Stimulated activated CD4-positive, alpha-beta T cell treated with anti-CD3 and anti-CD28 coated beads, Interleukin-4, amount 100 ng/mL, for 48 hours (primary cell): ENCODE results near the gene ITM2C.

Experiments used
- DNase-seq, 2 donors: peaks; one replicate each; pipeline ENCODE4 v3.0.0-alpha.2; 2020; ENCODE audit warnings: low read depth in 2 of 2

ITM2C gene

DNA sequence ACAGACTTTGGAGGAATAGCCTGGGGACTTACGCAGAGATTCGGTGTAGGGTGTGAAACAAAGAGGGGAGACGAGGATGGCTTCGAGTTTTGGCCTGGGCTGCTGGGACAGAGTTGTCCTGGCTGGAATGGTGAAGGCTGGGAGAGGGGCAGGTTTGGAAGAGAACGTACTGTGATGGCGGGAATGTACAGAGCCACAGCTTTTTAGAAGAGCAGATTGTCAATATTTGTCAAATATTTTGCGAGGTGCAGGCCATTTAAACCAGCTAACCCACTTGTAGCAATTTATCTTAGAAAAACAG lies 14.4 kb upstream of the ITM2C start:
- no peak for DNase-seq

DNA sequence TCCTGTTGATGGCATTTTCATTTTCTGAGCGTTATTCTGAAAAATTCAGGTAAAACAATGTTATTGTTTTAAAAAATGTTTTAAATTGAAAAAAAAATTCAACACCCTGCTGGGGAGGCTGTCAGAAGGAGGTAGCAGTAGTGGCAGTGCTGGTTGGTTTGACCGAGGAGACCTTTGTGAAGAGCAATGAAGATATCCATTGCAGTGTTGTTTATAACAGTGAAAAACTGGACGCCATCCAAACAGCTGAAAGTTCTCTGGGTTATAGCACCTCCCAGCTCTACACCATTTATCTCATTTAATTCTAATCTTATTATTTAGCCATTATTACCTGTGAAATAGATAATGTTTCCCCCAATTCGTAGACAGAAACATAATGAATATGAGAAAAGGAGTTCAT lies 12.6 kb upstream of the ITM2C start:
- no peak for DNase-seq

DNA sequence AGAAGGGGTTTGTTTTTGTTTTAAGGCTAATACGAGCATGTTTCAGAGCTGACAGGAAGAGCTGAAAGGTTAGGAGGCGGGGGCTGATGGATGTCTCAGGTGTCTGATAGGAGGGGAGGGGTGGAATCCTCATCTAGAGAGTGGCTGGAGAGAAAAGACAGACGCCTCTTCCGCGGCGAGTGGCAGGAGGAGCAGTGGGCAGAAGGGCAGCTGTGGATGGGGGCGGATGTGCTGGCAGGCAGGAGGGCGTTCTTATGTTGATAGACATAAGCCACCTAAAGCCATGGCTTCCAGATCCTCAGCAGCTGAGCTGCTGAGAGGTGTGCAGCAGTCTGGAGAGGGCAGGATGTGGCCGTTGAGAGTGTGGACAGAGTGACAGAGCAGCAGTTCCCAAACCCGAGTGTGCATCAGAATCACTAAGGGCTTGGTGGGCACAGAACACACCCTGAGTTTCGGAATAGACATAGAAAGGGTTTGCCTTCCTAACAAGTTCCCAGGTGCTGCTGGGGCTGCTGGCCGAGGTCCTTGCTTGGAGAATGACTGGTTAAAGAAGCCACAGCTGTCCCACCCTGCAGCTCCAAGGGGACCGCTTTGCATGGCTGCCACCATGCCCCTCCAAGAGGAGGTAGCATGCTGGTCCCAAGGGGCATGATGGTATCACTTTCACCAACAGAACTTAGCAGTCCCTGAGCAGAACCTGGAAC lies 3.0 kb upstream of the ITM2C start:
- no peak for DNase-seq

DNA sequence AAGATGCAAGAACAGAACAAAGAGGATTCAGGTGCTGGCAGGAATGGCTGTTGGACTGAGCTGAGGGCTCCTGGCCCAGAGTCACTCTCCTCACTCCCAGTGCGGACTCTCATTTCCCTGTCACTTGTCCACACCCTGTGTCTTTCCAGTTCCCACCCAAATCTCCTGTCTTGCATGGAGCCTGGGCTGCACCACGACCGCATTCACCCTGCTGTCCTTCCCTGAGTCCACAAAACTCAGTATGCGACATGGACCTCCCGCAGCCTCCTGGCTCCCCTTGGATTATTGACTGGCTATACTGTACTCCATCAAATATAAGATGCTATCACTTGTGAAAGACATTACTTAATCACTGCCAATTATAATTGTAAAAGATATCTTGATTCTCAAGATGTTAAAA lies 2.5 kb upstream of the ITM2C start:
- DNase-seq: no peak

DNA sequence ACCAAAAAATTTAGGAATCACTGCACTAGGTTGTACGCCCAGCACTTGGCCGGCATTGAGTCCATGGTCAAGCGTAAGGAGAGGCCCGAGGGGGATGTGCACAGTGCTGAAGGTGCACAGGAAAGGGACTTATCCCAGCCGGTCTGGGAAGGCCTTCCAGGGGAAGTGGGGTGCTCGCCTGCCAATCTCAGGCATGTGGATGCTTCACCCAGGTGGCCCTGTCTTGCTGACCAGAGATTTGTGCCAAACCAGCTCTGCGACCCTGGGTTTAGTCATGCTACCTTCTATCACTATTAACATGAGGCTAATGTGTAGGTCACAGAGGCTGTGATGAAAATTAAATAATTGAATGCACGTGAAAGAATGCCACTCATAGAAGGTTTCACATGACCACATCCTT lies 1.7 kb upstream of the ITM2C start:
- DNase-seq: no peak

- DNase-seq: no peak
Measured at GRCh38 chr2:230863442-230864121, 1.2 kb upstream of the ITM2C start.

- DNase-seq: no peak
Measured at GRCh38 chr2:230864122-230864604, 579 bp upstream of the ITM2C start.

GRCh38 chr2:230865307-230865765 lies 594 bp downstream of the ITM2C start:
- no peak for DNase-seq

- no peak for DNase-seq
Measured at GRCh38 chr2:230865766-230866755, 1.3 kb downstream of the ITM2C start.

DNA sequence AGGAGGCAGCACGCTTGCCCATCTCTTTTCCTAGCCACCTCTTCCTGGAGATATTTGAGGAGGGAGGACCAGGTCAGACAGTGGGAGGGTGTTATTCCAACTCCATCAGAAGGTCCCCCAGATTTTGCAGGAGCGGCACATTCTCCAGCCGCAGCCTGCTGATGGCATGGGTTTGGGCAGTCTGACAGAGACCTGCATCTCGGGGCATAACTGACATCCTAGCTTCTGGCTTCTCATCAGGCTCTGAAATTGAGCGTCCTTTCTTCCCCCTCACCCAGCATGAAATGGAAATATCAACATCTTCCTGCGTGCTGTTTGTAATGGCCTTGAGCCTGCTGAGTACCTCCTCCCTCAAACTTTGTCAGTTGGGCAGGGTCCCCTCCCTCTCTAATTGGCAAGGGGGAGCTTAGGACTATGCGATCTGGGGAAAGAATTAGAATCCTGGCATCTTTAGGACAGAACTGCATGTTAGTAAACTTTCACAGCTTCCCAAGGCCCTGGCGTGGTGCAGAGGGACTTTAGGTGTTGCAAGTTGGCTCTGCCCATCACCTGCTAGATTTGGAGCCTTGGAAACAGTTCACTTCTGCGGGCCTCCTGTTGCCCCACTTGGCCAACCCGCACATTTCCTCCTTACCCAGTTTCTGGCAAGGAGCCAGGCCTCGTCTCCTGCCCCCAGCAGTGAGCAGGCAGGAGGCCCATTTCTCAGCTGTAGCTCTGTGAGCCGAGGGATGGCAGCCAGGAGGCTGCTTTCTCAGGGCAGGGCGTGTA lies 2.2 kb downstream of the ITM2C start:
- DNase-seq: peak in 1 of 2 donors; percentile 29

DNA sequence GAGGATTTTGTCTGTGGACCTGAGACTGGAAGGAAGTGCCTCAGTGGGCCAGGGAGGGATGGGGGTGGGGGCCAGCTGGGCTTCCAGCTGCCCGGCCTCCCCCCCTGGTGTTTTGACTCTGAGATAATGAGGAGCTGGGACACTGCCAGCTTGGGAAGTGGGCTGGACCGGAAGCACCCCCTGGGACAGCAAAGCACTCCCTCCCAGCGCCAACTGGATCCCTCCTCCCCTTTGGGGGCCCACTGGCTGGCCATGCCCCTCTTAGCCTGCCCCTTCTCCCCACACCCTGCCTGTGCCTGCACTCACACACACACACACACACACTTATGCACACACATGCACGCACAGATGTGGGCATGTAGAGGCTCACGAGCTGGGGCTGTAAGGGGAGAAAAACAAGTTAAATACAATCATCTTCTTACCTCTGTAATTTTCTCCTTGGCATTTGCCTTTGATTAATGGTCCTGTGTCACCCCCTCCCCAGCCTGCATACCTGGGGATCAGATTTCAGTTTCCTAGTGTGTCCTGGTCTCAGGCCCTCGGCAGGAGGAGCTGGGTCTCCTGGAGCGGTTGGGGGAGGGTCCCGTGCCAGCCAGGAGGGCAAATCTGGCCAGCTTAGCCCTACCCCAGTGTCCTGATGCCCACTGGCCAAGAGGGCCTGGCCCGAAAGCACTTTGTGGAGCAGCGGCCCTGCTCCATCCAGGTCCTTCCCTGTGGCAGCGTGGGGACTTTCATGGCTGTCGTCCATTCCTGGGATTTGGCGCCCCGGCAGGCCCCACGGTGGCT lies 3.6 kb downstream of the ITM2C start:
- no peak for DNase-seq

DNA sequence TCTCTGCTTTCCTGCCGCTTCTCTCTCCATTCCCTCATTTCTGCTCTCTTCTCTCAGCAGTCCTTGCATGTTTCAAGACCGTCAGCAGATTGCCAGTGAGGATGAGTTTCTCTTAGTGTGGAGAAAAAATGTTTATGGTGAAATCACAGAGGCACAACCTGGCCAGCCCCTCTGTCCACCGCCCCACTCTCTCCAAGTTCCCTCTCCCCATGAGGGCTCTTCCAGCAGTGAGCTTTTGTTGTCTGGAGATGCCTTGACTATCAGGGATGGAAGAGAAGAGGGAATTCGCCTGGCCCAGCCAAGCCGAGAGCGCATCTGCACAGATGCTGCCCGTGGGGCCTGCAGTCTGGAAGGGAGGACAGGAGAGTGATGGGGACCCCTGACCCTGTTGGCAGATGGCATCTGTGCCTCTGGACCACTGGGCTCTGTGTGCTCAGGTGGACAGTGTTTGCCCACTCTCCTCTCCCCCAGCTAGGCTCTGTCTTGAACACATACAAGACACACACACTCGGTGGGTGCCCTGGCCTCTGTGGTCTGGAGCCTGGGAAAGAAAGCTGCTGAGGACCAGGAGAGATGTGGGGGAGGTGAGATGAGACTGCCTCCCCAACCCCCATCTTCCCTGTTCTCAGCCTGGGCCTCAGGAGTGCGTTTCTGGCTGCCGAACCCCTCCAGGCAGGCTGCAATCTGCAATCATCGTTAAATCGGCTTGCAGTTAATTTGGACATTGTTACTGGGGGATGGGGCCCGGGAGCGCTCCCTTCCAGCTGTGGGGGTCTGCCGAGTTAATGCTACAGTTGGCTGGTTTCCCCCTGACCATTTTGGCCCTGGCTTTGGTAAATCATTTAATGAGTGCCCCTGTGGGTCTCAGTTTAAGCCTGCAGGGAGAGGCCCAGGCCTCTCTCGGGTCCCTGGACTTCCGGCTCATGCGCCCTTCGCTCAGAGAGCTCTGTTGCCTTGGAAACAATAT lies 4.5 kb downstream of the ITM2C start:
- DNase-seq: no peak

GRCh38 chr2:230869914-230870543 lies 5.3 kb downstream of the ITM2C start:
- DNase-seq: no peak

- DNase-seq: no peak
Measured at GRCh38 chr2:230870544-230871360, 6.0 kb downstream of the ITM2C start.

GRCh38 chr2:230871361-230872150 lies 6.8 kb downstream of the ITM2C start:
- no peak for DNase-seq

- no peak for DNase-seq
Measured at GRCh38 chr2:230872151-230872967, 7.6 kb downstream of the ITM2C start.
